CD4-positive, alpha-beta T cell treated with Interleukin-15 for 4 hours (primary cell): ENCODE data around the gene NUP98.

Experiments used
- DNase-seq: peaks from one replicate; pipeline ENCODE4 v3.0.0-alpha.2; 2020; ENCODE audit warnings: low spot score

NUP98 gene

GRCh38 chr11:3735827-3736226 is 61.5 kb downstream of the NUP98 start:
- no peak for DNase-seq

- no peak for DNase-seq
These were observed 64.5 kb downstream of the NUP98 start for GRCh38 chr11:3732671-3733436.

DNA sequence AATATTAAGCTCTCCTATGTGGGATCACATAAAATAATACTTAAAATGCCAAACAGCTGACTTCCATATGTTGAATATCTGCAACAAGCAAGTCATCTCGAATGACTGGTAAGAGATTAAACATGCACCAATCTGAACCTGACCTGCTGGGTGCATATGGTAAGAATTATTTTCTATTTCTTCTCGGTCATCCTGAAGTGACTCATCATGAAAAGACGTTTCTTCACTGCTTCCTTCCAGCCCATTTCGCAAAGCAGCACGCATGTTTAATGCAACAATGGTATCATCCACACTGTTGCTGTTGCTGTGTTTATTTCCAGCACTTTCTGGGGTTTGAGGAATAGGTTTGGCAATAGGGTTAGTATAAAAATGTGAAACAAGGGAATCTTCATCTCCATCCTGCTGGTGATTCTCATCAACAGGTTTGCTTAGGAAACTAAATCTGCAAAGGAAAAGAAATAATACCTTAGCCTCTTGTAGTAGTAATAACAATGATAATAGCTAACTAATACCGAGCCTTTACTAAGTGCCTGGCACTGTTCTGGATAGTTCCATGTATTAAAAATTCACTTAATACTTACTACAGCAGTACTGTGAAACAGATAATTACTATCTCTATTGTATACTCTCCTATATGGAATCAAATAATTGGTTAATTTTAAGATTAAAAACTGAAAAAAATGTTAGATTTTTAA is 74.2 kb downstream of the NUP98 start:
- no peak for DNase-seq

DNA sequence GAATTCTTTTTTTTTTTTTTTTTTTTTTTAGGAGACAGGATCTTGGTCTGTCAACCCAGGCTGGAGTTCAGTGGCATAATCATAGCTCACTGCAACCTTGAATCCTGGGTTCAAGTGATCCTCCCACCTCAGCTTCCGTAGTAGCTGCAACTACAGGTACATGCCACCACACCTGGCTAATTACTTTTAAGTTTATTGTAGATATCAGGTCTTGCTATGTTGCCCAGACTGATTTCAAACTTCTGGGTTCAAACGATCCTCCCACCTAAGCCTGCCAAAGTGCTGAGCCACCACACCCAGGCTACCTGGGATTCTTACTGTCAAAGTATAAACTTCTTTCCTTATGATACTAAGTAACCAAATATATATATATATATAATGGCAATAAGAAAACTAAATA is 75.3 kb downstream of the NUP98 start:
- no peak for DNase-seq

- DNase-seq = no peak
These were observed 76.4 kb downstream of the NUP98 start for GRCh38 chr11:3720997-3721396.

DNA sequence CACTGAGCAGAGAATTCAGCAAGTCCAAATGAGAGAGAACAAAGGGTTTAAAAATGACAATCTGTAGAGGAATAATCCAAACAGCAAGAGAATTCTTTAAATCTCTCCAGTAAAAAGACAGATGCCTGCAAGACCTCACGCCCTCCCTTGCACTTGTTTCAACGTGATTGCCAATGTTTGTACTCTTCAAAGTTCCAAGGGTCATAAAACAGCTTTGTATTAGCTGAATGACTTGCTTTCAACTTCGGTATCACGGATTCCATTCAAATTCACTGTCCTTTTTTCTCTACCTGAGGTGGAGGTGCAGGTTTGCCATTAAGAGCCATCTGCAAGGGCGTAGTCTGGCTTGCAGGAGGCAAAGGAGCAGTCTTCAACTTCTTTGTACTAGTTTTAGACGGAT is 85.1 kb downstream of the NUP98 start:
- DNase-seq = no peak

GRCh38 chr11:3710485-3711259 is 86.7 kb downstream of the NUP98 start:
- DNase-seq = no peak

- DNase-seq = no peak
These were observed 87.4 kb downstream of the NUP98 start for GRCh38 chr11:3709977-3710376.

- no peak for DNase-seq
These were observed 90.2 kb downstream of the NUP98 start for GRCh38 chr11:3707176-3707575.

- no peak for DNase-seq
These were observed 94.0 kb downstream of the NUP98 start for GRCh38 chr11:3703383-3703782.

DNA sequence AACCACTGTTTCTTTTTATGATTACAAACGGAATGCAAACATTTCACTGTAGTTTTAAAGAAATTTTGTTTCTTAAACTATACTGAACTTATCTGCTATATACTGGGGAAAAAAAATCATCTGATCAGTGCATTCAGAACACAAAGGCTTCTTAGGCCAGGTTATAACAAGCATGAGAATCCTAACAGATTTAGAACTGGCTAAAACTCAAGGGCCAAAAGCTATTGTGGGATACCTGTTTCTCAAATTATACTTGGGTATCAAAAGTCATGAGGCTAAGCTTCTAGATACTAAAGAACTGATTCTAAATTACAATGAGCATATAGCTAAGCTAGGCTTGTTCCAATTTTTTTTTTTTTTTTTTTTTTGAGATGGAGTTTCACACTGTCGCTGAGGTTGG is 96.4 kb downstream of the NUP98 start:
- no peak for DNase-seq

- DNase-seq = no peak
These were observed 96.9 kb downstream of the NUP98 start for GRCh38 chr11:3700410-3700809.

DNA sequence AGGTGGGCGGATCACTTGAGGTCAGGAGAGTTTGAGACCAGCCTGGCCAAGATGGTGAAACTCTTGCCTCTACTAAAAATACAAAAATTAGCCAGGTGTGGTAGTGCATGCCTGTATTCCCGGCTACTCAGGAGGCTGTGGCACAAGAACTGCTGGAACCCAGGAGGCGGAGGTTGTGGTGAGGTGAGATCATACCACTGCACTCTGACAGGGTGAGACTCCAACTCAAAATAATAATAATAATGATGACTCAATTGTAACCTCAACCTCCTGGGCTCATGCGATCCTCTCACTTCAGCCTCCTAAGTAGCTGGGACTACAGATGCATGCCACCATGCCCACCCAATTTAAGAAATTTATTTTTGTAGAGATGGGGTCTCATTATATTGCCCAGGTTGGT is 110.6 kb downstream of the NUP98 start:
- DNase-seq = no peak

- DNase-seq = no peak
These were observed 111.4 kb downstream of the NUP98 start for GRCh38 chr11:3685923-3686322.

DNA sequence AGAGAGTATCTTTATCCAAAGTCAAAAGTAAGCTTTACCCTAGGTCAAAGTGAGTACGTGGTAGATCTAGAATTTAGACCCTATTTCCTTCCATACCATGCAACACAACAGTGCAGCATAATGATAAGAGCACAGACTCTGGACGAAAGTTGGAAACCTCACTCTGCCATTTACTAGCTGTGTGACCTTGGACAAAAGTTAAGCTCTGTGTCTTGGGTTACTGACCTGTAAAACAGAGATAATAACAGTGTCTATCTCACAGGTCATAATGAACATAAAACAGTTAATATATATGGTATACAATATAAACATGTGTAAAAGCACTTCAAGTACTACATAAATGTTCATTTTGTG is 112.6 kb downstream of the NUP98 start:
- DNase-seq = no peak

GRCh38 chr11:3684129-3684818 is 113.1 kb downstream of the NUP98 start:
- DNase-seq = no peak

GRCh38 chr11:3683039-3683438 is 114.3 kb downstream of the NUP98 start:
- no peak for DNase-seq

- no peak for DNase-seq
These were observed 118.3 kb downstream of the NUP98 start for GRCh38 chr11:3679077-3679476.

GRCh38 chr11:3675971-3676370 is 121.4 kb downstream of the NUP98 start:
- DNase-seq = no peak

DNA sequence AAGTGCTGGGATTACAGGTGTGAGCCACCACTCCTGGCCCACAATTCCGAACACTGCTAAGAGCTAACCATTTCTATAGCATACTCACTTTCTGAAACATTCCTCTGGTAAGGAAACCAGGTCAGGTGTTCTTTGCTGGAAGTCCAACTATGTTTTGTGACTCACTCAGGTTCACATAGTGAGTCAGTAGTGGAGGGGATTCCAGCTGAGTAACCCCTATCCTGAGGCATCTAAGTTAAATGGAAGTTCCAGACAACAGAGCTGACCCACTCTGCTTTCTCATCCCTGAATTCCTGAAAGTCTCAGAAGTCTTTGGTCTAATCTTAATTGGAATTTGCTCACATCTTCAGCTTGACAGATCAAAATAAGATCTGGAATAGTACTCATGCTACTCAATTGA is 123.2 kb downstream of the NUP98 start:
- DNase-seq = no peak

GRCh38 chr11:3671334-3672254 is 125.8 kb downstream of the NUP98 start, which contains the start of gene CHRNA10:
CHRNA10 (minus strand) TSS chr11:3671384; CDS start chr11:3671312, 72 bp downstream.
- DNase-seq = no peak
